ENCODE measurements around the gene ABHD17C. TPM values are rescaled to one million over a fixed set of nuclear protein-coding genes. Genes with fewer than 3 reads are reported as not detected.

Gene ABHD17C
- total RNA-seq, 1 donor from 2014 or later: 6.8 TPM

DNA sequence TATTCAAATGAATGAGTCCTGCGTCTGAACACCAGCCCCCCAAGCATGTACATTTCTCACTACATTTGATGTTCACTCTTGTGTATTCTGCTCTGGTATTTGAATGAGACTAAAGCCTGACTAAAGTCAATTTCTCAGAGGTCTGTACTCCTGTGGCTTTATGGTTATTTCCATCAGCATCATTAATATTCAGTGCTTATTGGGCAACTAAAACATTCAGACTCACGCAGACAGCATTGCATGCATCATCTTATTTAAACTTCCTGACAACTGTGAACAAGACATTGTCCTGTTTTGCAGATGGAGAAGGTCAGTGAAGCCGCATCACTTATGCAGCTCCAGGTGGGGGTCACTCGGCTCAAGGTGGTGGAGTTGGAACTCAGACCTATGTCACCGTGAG lies 95.1 kb downstream of the ABHD17C start:
- no peaks in the 10 kb centered on the region for H3K9me3 Mint-ChIP-seq (ENCODE audit: unreplicated experiment)
- H3K27me3 Mint-ChIP-seq (ENCODE audit: unreplicated experiment): peaks cover 2% of the 10 kb centered on the region
- no peak for DNase-seq
- no peak overlapping the region for H3K4me3 Mint-ChIP-seq (ENCODE audit: unreplicated experiment)
- H3K36me3 Mint-ChIP-seq (ENCODE audit: unreplicated experiment): no peaks in the 10 kb centered on the region
- peaks cover 15% of the 10 kb centered on the region for H3K4me1 Mint-ChIP-seq (ENCODE audit: low read depth, unreplicated experiment)
- TF ChIP-seq, protein P1, sequence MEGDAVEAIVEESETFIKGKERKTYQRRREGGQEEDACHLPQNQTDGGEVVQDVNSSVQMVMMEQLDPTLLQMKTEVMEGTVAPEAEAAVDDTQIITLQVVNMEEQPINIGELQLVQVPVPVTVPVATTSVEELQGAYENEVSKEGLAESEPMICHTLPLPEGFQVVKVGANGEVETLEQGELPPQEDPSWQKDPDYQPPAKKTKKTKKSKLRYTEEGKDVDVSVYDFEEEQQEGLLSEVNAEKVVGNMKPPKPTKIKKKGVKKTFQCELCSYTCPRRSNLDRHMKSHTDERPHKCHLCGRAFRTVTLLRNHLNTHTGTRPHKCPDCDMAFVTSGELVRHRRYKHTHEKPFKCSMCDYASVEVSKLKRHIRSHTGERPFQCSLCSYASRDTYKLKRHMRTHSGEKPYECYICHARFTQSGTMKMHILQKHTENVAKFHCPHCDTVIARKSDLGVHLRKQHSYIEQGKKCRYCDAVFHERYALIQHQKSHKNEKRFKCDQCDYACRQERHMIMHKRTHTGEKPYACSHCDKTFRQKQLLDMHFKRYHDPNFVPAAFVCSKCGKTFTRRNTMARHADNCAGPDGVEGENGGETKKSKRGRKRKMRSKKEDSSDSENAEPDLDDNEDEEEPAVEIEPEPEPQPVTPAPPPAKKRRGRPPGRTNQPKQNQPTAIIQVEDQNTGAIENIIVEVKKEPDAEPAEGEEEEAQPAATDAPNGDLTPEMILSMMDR (IDR thresholded peaks at IDR 0.05; ENCODE audit: partially characterized antibody, unreplicated experiment): no peak
- H3K27ac Mint-ChIP-seq (ENCODE audit: unreplicated experiment): no peak overlapping the region

DNA sequence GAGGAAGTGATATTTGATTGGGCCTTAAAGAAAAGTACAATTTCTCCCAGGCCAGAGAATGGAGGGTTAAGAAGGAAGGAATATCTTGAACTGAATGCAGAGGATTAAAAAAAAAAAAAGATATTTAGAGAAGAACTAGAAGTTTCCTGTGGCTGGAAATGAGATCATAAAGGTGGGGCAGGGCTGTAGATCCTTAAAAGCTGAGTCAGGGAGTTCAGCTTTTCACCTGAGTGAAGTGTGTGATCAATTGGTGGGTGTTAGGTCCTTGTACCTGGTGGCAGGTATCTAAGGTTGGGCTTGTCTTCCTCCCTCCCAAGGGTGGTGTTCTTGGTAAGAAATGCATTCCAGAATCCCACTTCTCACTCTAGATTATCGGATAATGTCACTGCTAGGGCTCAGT lies 95.9 kb downstream of the ABHD17C start:
- no peaks in the 10 kb centered on the region for H3K9me3 Mint-ChIP-seq (ENCODE audit: unreplicated experiment)
- peaks cover 15% of the 10 kb centered on the region for H3K4me1 Mint-ChIP-seq (ENCODE audit: low read depth, unreplicated experiment)
- no peak overlapping the region for H3K4me3 Mint-ChIP-seq (ENCODE audit: unreplicated experiment)
- no peak overlapping the region for H3K27ac Mint-ChIP-seq (ENCODE audit: unreplicated experiment)
- peaks cover 2% of the 10 kb centered on the region for H3K27me3 Mint-ChIP-seq (ENCODE audit: unreplicated experiment)
- TF ChIP-seq, protein P1 (IDR thresholded peaks at IDR 0.05; ENCODE audit: partially characterized antibody, unreplicated experiment): no peak
- DNase-seq: no peak
- no peaks in the 10 kb centered on the region for H3K36me3 Mint-ChIP-seq (ENCODE audit: unreplicated experiment)

DNA sequence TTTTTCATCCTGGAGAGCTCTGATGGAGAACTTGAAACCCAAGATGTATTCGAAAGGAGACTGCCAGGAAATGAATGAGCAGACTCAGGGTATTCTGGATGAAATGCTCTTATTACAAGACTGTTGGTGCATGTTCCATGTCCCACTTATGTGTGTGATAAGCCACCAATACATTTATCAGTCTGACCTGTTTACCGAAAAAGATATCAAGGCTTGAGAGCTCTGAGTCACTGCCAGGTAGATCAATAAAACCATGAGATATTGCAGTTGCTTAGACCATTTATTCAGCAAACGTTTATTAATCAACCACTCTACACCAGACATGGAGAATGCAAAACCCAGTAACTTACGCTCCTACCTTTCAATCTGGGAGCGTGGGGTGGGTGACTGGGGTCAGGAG lies 101.3 kb downstream of the ABHD17C start:
- no peaks in the 10 kb centered on the region for H3K9me3 Mint-ChIP-seq (ENCODE audit: unreplicated experiment)
- TF ChIP-seq, protein P1 (IDR thresholded peaks at IDR 0.05; ENCODE audit: partially characterized antibody, unreplicated experiment): no peak
- peaks cover 3% of the 10 kb centered on the region for H3K4me1 Mint-ChIP-seq (ENCODE audit: low read depth, unreplicated experiment)

DNA sequence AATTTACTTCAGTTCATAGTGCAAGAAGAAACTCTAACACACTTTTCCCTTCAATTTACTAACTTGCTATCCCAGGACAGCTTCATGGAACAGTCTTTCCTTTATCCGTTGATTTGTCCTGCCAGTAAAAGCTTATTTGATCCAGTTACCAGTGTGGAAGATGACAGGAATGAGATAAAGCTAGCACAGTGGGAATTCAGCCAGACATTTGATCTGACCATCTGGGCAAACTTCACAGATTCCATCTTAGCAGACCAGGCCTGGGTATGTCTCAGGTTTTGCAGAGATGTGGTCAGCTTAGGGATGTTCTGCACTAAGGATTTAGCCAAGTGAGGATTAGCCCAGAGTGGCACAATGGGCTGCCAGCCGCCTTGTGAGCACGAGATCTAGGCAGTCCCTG lies 103.8 kb downstream of the ABHD17C start:
- no peaks in the 10 kb centered on the region for H3K9me3 Mint-ChIP-seq (ENCODE audit: unreplicated experiment)
- TF ChIP-seq, protein P1 (IDR thresholded peaks at IDR 0.05; ENCODE audit: partially characterized antibody, unreplicated experiment): no peak
- no peaks in the 10 kb centered on the region for H3K36me3 Mint-ChIP-seq (ENCODE audit: unreplicated experiment)
- peaks cover 3% of the 10 kb centered on the region for H3K4me1 Mint-ChIP-seq (ENCODE audit: low read depth, unreplicated experiment)
- H3K4me3 Mint-ChIP-seq (ENCODE audit: unreplicated experiment): no peak overlapping the region
- no peak for DNase-seq
- H3K27me3 Mint-ChIP-seq (ENCODE audit: unreplicated experiment): no peaks in the 10 kb centered on the region
- no peak overlapping the region for H3K27ac Mint-ChIP-seq (ENCODE audit: unreplicated experiment)

More for the DNA sequence above, 101.3 kb downstream of the ABHD17C start:
- Mint-ChIP-seq H3K36me3 (ENCODE audit: unreplicated experiment) (no peaks in the 10 kb centered on the region), H3K27ac (ENCODE audit: unreplicated experiment) (no peak overlapping the region), H3K27me3 (ENCODE audit: unreplicated experiment) (peaks cover 2% of the 10 kb centered on the region), H3K4me3 (ENCODE audit: unreplicated experiment) (no peak overlapping the region)
- DNase-seq: no peak

DNA sequence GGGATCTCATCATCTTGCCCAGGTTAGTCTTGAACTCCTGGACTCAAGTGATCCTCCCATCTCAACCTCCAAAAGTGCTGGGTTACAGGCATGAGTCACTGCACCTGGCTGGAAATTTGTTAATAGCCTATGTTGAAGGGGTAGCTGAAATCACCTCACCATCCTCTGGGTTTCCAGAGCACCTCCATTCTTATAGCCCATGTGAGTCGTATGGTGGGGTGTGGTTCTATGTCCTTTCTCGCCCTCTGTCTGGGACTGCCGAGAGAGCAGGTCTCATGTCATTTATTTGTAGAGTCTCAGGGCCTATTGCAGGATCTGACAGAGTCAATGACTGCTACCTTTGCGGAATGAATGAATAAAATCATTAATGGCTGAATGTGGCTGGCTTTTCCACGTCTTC lies 105.0 kb downstream of the ABHD17C start:
- Mint-ChIP-seq H3K4me3 (ENCODE audit: unreplicated experiment) (no peak overlapping the region), H3K4me1 (ENCODE audit: low read depth, unreplicated experiment) (peaks cover 3% of the 10 kb centered on the region), H3K27me3 (ENCODE audit: unreplicated experiment) (no peaks in the 10 kb centered on the region), H3K9me3 (ENCODE audit: unreplicated experiment) (no peaks in the 10 kb centered on the region), H3K36me3 (ENCODE audit: unreplicated experiment) (no peaks in the 10 kb centered on the region), H3K27ac (ENCODE audit: unreplicated experiment) (no peak overlapping the region)
- TF ChIP-seq, protein P1 (IDR thresholded peaks at IDR 0.05; ENCODE audit: partially characterized antibody, unreplicated experiment): no peak
- no peak for DNase-seq

Data from glutamatergic neuron (in vitro differentiated cells).